HEK293 (cell line): ENCODE data around the gene LRRN2.

Experiments used
- CTCF ChIA-PET: fragments of 350-600 bp; formaldehyde crosslinking; extraction: SDS; loops from one replicate; lab custom pipeline; 2021; ENCODE audit warnings: antibody characterized with exemption; lab: Yijun Ruan, JAX
- POLR2A ChIA-PET: fragments of 300-600 bp; formaldehyde crosslinking; extraction: SDS; loops from one replicate; lab custom pipeline; 2020; ENCODE audit warnings: antibody characterized with exemption, inconsistent platforms; lab: Yijun Ruan, JAX
- H3K27ac ChIP-seq: fragments of 200-500 bp; sonication (Bioruptor generic); 2 replicates; pipeline ENCODE4 v1.5.1; 2014; ENCODE audit warnings: low read depth, low read length, control low read depth, inconsistent platforms; ENCODE audit errors: extremely low read depth
- H3K36me3 ChIP-seq, 2 experiments: fragments of 200-500 bp in 1 of 2; sonication (Bioruptor generic) in 1 of 2; 1 replicate in 1 of 2; 2 replicates in 1 of 2; pipeline ENCODE4 v1.5.1; 2014 to 2017; ENCODE audit warnings: inconsistent platforms in 2 of 2, low read length in 2 of 2; ENCODE audit not compliant: control insufficient read depth in 2 of 2, insufficient read depth in 1 of 2
- H3K4me1 ChIP-seq: fragments of 200-500 bp; sonication (Bioruptor generic); 2 replicates; pipeline ENCODE4 v1.5.1; 2014; ENCODE audit warnings: mild to moderate bottlenecking, low read length, inconsistent platforms; ENCODE audit not compliant: control insufficient read depth, insufficient read depth
- H3K4me3 ChIP-seq: 2 replicates; pipeline ENCODE4 v1.5.1; 2011; ENCODE audit warnings: low read depth, mild to moderate bottlenecking, control low read depth, low read length, moderate library complexity
- H3K9me3 ChIP-seq: fragments of 200-500 bp; sonication (Bioruptor generic); 2 replicates; pipeline ENCODE4 v1.5.1; 2014; ENCODE audit warnings: low read depth, low read length, inconsistent platforms; ENCODE audit not compliant: control insufficient read depth, insufficient read depth
- ELK4 ChIP-seq: IDR thresholded peaks from 2 replicates; pipeline ENCODE4 v1.6.1; 2011; ENCODE audit warnings: mild to moderate bottlenecking, low read depth, low read length, borderline replicate concordance
- GLIS2 ChIP-seq: fragments of 450-650 bp; formaldehyde crosslinking; IDR thresholded peaks from 2 replicates; pipeline ENCODE4 v1.5.1; 2016; ENCODE audit warnings: missing biosample characterization, missing genetic modification characterization
- KLF7 ChIP-seq: fragments of 450-650 bp; formaldehyde crosslinking; IDR thresholded peaks from 2 replicates; pipeline ENCODE4 v1.5.1; 2016; ENCODE audit warnings: missing biosample characterization, missing genetic modification characterization, borderline replicate concordance
- OSR2 ChIP-seq: fragments of 450-650 bp; formaldehyde crosslinking; IDR thresholded peaks from 2 replicates; pipeline ENCODE4 v1.5.1; 2016; ENCODE audit warnings: missing biosample characterization, missing genetic modification characterization
- OVOL3 ChIP-seq: fragments of 450-650 bp; formaldehyde crosslinking; IDR thresholded peaks from 2 replicates; pipeline ENCODE4 v1.5.1; 2016; ENCODE audit warnings: missing biosample characterization, missing genetic modification characterization
- PRDM6 ChIP-seq: fragments of 450-650 bp; formaldehyde crosslinking; IDR thresholded peaks from 2 replicates; pipeline ENCODE4 v1.5.1; 2017; ENCODE audit warnings: missing biosample characterization, missing genetic modification characterization
- TRIM28 ChIP-seq: IDR thresholded peaks from 2 replicates; pipeline ENCODE4 v1.6.1; 2011; ENCODE audit warnings: low read length, control low read depth, borderline replicate concordance
- ZFP3 ChIP-seq: fragments of 450-650 bp; formaldehyde crosslinking; IDR thresholded peaks from 2 replicates; pipeline ENCODE4 v1.5.1; 2016; ENCODE audit warnings: low read depth, missing biosample characterization, missing genetic modification characterization
- ZNF214 ChIP-seq: fragments of 450-650 bp; formaldehyde crosslinking; IDR thresholded peaks from 2 replicates; pipeline ENCODE4 v1.5.1; 2017; ENCODE audit warnings: missing biosample characterization, mild to moderate bottlenecking, missing genetic modification characterization, borderline replicate concordance
- ZNF274 ChIP-seq, 2 experiments: fragments of 200-500 bp in 1 of 2; fragments of 450-650 bp in 1 of 2; sonication (Bioruptor generic) in 1 of 2; formaldehyde crosslinking in 1 of 2; IDR thresholded peaks; 2 replicates each; pipeline versions ENCODE4 v1.5.1 to v1.6.1; 2014 to 2016; ENCODE audit warnings: borderline replicate concordance in 1 of 2, inconsistent platforms in 1 of 2, low read length in 1 of 2, missing biosample characterization in 1 of 2, missing genetic modification characterization in 1 of 2
- ZNF280D ChIP-seq: fragments of 450-650 bp; formaldehyde crosslinking; IDR thresholded peaks from 2 replicates; pipeline ENCODE4 v1.5.1; 2016; ENCODE audit warnings: missing biosample characterization, missing genetic modification characterization
- ZNF341 ChIP-seq: fragments of 450-650 bp; formaldehyde crosslinking; IDR thresholded peaks from 2 replicates; pipeline ENCODE4; 2016; ENCODE audit warnings: low read depth, missing biosample characterization, missing genetic modification characterization
- ZNF37A ChIP-seq: fragments of 450-650 bp; IDR thresholded peaks from 2 replicates; pipeline ENCODE4 v1.5.1; 2018; ENCODE audit warnings: missing biosample characterization, missing genetic modification characterization
- ZNF416 ChIP-seq: fragments of 450-650 bp; formaldehyde crosslinking; IDR thresholded peaks from 2 replicates; pipeline ENCODE4 v1.5.1; 2016; ENCODE audit warnings: missing biosample characterization, missing genetic modification characterization
- ZNF544 ChIP-seq: fragments of 450-650 bp; formaldehyde crosslinking; IDR thresholded peaks from 2 replicates; pipeline ENCODE4 v1.5.0; 2017; ENCODE audit warnings: missing biosample characterization, missing genetic modification characterization
- ZNF548 ChIP-seq: fragments of 450-650 bp; formaldehyde crosslinking; IDR thresholded peaks from 2 replicates; pipeline ENCODE4 v1.5.1; 2016; ENCODE audit warnings: missing biosample characterization, missing genetic modification characterization
- ZNF558 ChIP-seq: fragments of 450-650 bp; formaldehyde crosslinking; IDR thresholded peaks from 2 replicates; pipeline ENCODE4 v1.5.1; 2016; ENCODE audit warnings: missing biosample characterization, missing genetic modification characterization
- ZNF571 ChIP-seq: fragments of 450-650 bp; formaldehyde crosslinking; IDR thresholded peaks from 2 replicates; pipeline ENCODE4 v1.5.0; 2017; ENCODE audit warnings: missing biosample characterization, missing genetic modification characterization
- ZNF621 ChIP-seq: fragments of 450-650 bp; formaldehyde crosslinking; IDR thresholded peaks from 2 replicates; pipeline ENCODE4 v1.5.1; 2017; ENCODE audit warnings: missing biosample characterization, missing genetic modification characterization
- ZNF626 ChIP-seq: fragments of 450-650 bp; sonication (Bioruptor Pico); formaldehyde crosslinking; IDR thresholded peaks from 2 replicates; pipeline ENCODE4 v1.5.1; 2018; ENCODE audit warnings: missing biosample characterization, missing genetic modification characterization, inconsistent platforms
- ZNF654 ChIP-seq: fragments of 450-650 bp; formaldehyde crosslinking; IDR thresholded peaks from 2 replicates; pipeline ENCODE4 v1.5.1; 2016; ENCODE audit warnings: low read depth, missing biosample characterization, missing genetic modification characterization
- ZNF768 ChIP-seq: fragments of 450-650 bp; formaldehyde crosslinking; IDR thresholded peaks from 2 replicates; pipeline ENCODE4 v1.5.1; 2018; ENCODE audit warnings: missing biosample characterization, mild to moderate bottlenecking, missing genetic modification characterization
- ZNF792 ChIP-seq: fragments of 450-650 bp; formaldehyde crosslinking; IDR thresholded peaks from 2 replicates; pipeline ENCODE4 v1.5.1; 2016; ENCODE audit warnings: missing biosample characterization, missing genetic modification characterization
- TF ChIP-seq, protein P1 (sequence below): fragments of 450-650 bp; formaldehyde crosslinking; optimal IDR thresholded peaks from 2 replicates; pipeline ENCODE3; 2016; ENCODE audit warnings: missing biosample characterization, mild to moderate bottlenecking, missing genetic modification characterization
- TF ChIP-seq, protein P2 (sequence below): fragments of 450-650 bp; formaldehyde crosslinking; IDR thresholded peaks from 2 replicates; pipeline ENCODE4 v1.5.1; 2016; ENCODE audit warnings: missing biosample characterization, missing genetic modification characterization
- TF ChIP-seq, protein P3 (sequence below): fragments of 450-650 bp; formaldehyde crosslinking; IDR thresholded peaks from 2 replicates; pipeline ENCODE4 v1.5.1; 2017; ENCODE audit warnings: missing biosample characterization, missing genetic modification characterization

The LRRN2 gene

DNA sequence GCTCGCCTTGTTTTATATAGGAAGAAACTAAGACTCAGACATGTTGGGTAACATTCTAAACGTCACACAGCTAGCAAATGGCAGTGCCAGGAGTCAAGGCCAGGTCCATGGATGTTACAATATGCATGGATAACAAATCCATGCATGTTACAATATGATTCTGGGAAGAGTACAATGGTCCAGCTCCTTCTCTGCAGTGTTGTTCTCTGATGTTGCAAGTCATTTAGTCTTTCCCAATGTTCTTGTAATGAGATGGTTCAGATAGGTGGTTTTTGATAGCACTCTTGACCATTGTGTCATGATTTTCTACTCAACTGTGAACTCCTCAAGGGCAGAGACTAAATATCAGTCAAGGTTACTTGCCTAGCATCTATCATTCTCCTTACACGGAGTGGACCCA lies 15.7 kb upstream of the LRRN2 start (continued):
- TF ChIP-seq ZNF548 (tag by site-specific recombination) (no peak), ZNF558 (no peak), OSR2 (tag by site-specific recombination) (no peak), ZNF621 (no peak), KLF7 (no peak), ZNF274 (IDR thresholded peaks at IDR 0.05; ENCODE audit: low read length) (no peak), ZNF274 (tag by site-specific recombination; IDR thresholded peaks at IDR 0.05; ENCODE audit: borderline replicate concordance) (no peak), ZNF341 (tag by site-specific recombination) (no peak), PRDM6 (tag by site-specific recombination) (no peak), ZNF654 (no peak), ZFP3 (tag by site-specific recombination) (no peak)
- TF ChIP-seq, protein P1, sequence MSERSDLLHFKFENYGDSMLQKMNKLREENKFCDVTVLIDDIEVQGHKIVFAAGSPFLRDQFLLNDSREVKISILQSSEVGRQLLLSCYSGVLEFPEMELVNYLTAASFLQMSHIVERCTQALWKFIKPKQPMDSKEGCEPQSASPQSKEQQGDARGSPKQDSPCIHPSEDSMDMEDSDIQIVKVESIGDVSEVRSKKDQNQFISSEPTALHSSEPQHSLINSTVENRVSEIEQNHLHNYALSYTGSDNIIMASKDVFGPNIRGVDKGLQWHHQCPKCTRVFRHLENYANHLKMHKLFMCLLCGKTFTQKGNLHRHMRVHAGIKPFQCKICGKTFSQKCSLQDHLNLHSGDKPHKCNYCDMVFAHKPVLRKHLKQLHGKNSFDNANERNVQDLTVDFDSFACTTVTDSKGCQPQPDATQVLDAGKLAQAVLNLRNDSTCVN, result no peak

GRCh38 chr1:204697893-204698292 lies 12.4 kb upstream of the LRRN2 start:
- Histone ChIP-seq H3K9me3 (no peaks in the 10 kb centered on the region), H3K4me1 (no peaks in the 10 kb centered on the region), H3K36me3 (no peaks in the 10 kb centered on the region), H3K4me3 (no peak overlapping the region), H3K27ac (no peak overlapping the region)
- POLR2A ChIA-PET, result no interaction called here
- CTCF ChIA-PET, result interaction anchor here (0.7 to 1.0 kb wide), 2 partner anchors 66 to 89 kb away, joined by 3 to 4 read pairs; no protein-coding TSS in a partner anchor
- TF ChIP-seq ZNF416 (tag by site-specific recombination) (no peak), ZNF214 (tag by site-specific recombination) (no peak), ZNF626 (tag by site-specific recombination) (no peak), ZNF544 (tag by site-specific recombination) (no peak), ZNF792 (tag by site-specific recombination) (no peak), GLIS2 (tag by site-specific recombination) (no peak), ZNF37A (tag by site-specific recombination) (no peak), OVOL3 (tag by site-specific recombination) (no peak), ZNF280D (tag by site-specific recombination) (no peak), ZNF768 (tag by site-specific recombination) (no peak), TRIM28 (no peak), ELK4 (no peak), ZNF571 (tag by site-specific recombination) (no peak)
- TF ChIP-seq, protein P2, sequence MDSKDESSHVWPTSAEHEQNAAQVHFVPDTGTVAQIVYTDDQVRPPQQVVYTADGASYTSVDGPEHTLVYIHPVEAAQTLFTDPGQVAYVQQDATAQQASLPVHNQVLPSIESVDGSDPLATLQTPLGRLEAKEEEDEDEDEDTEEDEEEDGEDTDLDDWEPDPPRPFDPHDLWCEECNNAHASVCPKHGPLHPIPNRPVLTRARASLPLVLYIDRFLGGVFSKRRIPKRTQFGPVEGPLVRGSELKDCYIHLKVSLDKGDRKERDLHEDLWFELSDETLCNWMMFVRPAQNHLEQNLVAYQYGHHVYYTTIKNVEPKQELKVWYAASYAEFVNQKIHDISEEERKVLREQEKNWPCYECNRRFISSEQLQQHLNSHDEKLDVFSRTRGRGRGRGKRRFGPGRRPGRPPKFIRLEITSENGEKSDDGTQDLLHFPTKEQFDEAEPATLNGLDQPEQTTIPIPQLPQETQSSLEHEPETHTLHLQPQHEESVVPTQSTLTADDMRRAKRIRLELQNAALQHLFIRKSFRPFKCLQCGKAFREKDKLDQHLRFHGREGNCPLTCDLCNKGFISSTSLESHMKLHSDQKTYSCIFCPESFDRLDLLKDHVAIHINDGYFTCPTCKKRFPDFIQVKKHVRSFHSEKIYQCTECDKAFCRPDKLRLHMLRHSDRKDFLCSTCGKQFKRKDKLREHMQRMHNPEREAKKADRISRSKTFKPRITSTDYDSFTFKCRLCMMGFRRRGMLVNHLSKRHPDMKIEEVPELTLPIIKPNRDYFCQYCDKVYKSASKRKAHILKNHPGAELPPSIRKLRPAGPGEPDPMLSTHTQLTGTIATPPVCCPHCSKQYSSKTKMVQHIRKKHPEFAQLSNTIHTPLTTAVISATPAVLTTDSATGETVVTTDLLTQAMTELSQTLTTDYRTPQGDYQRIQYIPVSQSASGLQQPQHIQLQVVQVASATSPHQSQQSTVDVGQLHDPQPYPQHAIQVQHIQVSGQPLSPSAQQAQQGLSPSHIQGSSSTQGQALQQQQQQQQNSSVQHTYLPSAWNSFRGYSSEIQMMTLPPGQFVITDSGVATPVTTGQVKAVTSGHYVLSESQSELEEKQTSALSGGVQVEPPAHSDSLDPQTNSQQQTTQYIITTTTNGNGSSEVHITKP, result no peak
- TF ChIP-seq, protein P3, sequence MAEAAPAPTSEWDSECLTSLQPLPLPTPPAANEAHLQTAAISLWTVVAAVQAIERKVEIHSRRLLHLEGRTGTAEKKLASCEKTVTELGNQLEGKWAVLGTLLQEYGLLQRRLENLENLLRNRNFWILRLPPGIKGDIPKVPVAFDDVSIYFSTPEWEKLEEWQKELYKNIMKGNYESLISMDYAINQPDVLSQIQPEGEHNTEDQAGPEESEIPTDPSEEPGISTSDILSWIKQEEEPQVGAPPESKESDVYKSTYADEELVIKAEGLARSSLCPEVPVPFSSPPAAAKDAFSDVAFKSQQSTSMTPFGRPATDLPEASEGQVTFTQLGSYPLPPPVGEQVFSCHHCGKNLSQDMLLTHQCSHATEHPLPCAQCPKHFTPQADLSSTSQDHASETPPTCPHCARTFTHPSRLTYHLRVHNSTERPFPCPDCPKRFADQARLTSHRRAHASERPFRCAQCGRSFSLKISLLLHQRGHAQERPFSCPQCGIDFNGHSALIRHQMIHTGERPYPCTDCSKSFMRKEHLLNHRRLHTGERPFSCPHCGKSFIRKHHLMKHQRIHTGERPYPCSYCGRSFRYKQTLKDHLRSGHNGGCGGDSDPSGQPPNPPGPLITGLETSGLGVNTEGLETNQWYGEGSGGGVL (tag by site-specific recombination), result no peak
